Transverse colon (tissue), 3 donors: Measurements from ENCODE around the gene DENND6B.

Experiments
- CTCF ChIP-seq, 5 experiments: fragments of 200-600 bp in 3 of 5; fragments of 450-650 bp in 2 of 5; sonication (generic) in 3 of 5; IDR thresholded peaks; 1 replicate in 2 of 5; 2 replicates in 3 of 5; pipeline ENCODE4 v1.5.1; 2016 to 2017; ENCODE audit warnings: antibody characterized with exemption in 5 of 5, inconsistent platforms in 3 of 5, mild to moderate bottlenecking in 2 of 5, moderate library complexity in 1 of 5
- POLR2A ChIP-seq: fragments of 450-650 bp; IDR thresholded peaks from one replicate; pipeline ENCODE4 v1.6.1; 2016; ENCODE audit warnings: antibody characterized with exemption, mild to moderate bottlenecking, moderate library complexity

- TF ChIP-seq CTCF (IDR thresholded peaks at IDR 0.05) (no peak), POLR2A (no peak)
These were observed 49.1 kb downstream of the DENND6B start for GRCh38 chr22:50277761-50278160.
